ENCODE data around the gene ELF2.
A peak's percentile ranks its signal among the peaks of the same experiment; 100 is the strongest.
"Not testable (repeated sequence)": the region's sequence is repeated elsewhere in the genome, so short reads cannot be mapped to it uniquely, and the experiment has no call there.

The ELF2 gene

DNA sequence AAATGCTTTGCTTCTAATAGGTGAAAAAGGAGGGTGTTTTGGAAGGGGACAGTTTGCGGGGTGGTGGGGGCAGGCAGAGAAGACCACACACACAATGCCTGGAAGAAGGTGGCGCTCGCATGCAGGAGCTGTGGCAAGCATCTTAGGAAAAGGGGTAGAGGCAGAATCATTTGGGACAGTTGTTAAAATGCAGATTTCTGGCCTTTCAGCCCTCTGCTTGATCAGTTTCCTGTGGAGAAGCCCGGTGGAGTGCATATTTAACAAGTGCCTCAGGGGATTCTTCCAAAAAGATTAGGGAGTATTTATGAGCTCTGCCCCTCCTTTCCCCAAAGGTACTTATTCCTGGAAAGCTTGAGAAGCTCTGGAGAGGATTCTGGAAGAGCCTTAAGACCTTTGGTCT lies 156.6 kb downstream of the ELF2 start:
- DNase-seq (ENCODE audit: low read depth): no peak

DNA sequence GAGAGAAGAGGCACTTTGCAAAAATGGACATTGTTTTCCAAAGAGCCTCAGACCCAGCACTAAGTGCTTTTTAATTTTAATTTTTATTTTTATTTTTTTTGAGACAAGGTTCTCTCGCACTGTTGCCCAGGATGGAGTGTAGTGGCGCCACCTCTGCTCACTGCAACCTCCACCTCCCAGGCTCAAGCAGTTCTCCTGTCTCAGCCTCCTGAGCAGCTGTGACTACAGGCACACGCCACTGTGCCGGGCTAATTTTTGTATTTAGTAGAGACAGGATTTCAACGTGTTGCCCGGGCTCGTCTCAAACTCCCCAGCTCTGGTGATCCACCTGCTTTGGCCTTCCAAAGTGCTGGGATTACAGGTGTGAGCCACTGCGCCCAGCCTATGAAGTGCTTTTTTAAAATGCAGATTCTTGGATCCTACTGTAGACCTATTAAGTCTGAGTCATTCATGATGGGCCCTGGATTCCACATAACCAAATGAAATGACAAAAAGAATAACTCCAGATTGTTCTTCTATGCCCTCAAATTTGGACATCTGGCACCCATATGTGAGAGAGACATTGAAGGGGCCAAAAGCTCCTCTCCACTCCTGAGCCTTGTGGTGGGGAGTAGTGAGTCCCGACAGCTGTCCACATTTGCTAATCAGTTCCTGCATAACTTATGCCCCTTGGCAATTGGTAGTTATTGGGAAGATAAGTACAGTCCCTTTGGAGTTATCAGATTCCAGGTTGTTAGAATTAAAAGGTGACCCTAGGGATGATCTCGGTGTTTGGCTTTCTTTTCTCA lies 157.9 kb downstream of the ELF2 start:
- peak; percentile 47 for DNase-seq (ENCODE audit: low read depth)

DNA sequence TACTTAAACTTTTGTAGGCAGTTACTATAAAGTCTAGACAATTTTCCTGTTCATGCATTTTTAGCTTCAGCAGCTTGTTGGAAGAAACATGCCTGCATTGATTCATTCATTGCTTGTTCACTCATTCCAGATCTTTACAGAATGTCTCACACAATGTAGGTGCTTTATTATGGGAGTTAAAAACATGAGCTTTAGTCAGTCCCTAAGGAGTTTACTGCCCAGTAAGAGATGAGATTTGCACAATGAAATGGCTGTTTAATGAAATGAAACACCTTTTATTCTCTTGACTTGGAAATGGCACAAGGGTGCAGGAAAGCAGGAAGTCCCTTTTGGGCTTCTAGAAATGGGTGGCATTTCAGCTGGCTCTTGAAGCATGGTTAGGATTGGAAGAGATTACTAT lies 158.5 kb downstream of the ELF2 start:
- no peak for DNase-seq (ENCODE audit: low read depth)

DNA sequence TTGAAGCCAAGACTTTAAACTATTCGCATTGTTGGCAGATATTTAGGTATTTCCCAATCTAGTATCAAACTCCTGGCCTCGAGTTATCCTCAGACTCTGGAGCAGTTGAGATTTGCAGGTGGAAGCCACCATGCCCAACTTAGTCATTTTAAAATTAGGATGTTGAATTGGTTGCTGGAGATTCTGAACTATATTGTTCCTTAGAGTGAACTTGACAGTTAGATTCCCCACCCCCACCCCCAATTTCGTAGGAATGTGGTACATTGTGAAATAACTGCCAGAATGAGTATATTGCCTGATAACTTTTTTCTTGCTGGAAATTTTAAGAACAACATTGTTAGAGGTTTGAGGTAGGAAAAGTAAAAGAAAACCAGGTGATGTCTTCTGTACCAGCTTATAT lies 159.2 kb downstream of the ELF2 start:
- DNase-seq (ENCODE audit: low read depth): no peak

DNA sequence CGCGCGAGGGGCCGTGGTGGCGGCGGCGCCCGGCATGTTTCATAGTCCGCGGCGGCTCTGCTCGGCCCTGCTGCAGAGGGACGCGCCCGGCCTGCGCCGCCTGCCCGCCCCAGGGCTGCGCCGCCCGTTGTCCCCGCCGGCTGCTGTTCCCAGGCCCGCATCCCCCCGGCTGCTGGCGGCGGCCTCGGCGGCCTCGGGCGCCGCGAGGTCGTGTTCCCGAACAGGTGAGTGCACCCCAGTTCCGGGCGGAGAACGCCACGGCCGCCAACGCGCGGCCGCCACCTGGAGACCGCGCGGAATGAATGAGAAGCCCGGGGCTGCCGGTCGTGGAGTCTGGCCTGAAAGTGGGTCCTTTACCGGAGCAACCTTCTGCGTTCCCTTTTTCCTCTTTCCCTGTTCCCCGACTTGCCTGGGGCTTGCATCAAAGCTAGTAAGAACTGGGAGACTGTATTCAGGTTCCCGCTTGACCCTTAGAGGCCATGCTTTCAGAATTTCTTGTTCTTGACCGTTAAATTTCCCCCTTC lies 161.0 kb downstream of the ELF2 start:
- no peak for DNase-seq (ENCODE audit: low read depth)

GRCh38 chr4:139015269-139015947 lies 161.6 kb downstream of the ELF2 start, which contains the start of gene NOCT:
TSS of gene NOCT (plus strand) at chr4:139015781. CDS start at chr4:139015982, 201 bp downstream.
- DNase-seq (ENCODE audit: low read depth): peak; percentile 82

DNA sequence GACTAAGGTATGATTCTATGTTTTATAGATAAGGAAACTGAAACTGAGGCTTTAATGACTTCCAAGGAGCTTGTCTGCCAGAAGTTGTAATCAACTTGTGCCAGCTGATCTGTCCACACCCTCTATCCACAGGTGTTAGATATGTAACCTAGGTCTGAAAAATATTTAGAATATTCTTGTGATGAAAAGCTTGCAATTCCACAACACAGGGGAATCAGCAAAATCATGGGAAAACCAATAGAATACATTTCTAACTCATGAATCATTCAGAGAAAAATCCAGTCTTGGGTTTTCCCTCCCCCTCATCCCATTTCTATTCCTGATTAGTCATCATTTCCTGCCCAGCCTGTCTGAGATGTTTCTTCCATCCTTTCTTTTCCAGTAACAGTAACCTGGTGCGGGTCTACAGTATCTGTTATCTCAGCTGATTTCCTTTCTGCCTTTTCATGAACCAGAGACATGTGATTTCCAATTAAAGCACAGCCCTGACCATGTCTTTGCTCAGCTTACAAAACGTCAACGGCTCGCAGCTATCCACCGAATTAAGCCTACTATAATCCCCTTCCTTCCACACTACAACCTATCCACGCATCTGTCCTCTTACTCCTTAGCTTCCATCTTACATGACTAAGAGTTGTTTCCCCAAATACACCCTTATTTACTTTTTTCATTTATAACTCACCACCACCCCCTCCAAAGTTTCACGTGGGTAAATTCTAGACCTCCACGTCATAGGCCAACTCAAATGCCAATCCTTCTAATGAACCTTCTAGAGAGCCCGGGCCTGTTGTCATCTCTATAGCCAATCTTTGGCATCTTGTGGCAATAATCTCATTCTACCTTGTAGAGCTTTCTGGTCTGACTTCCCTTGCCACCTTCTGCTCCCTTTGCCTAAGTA lies 162.4 kb downstream of the ELF2 start:
- peak; percentile 57 for DNase-seq (ENCODE audit: low read depth)

DNA sequence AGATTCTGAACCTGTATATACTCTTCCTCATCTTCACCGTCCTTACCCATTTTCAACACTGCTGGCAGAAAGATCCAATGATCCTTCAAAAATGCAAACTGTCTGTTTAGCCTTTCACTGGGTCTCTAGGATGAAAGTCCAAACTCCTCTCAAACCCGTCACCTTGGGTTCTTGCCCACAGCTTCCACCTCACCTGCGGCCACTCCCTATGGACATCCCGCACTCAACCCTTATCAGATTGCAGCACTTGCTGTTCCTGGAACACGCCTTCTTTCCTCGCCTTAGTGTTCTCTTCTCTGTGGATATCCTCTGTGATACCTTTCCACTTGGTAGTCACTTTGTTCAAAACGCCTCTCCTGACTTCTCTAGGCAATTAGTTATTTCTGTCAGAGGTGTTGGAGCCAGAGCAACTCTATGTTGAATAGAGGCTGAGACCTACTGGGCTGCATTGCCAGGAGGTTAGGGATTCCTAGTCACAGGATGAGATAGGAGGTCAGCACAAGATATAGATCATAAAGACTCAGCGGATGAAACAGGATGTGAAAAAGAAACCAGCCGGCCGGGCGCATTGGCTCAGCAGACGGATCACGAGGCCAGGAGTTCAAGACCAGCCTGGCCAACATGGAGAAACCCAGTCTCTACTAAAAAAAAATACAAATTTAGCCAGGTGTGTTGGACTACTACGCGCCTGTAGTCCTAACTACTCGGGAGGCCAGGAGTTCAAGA lies 165.6 kb downstream of the ELF2 start:
- no peak for DNase-seq (ENCODE audit: low read depth)

- no peak for DNase-seq (ENCODE audit: low read depth)
Measured at GRCh38 chr4:139009702-139010101, 167.3 kb downstream of the ELF2 start.

- DNase-seq (ENCODE audit: low read depth): not testable (repeated sequence)
Measured at GRCh38 chr4:139008278-139008677, 168.7 kb downstream of the ELF2 start.

DNA sequence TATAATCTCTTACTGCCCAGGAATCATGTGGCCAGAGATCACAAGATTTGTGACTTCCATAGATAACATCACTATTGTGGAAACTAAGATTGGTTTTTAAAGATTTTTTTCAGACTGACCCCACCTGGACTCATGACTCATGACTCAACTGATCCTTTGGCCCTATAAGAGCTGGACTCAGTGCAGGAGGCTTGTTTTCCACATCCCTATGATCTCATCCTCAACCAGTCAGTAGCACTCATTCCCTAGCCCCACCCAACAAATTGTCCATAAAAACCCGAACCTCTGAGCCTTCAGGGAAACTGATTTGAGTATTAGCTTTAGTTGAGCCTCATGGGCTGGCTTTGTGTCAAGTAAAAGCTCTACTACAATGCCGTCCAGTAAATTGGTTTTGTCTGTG lies 169.4 kb downstream of the ELF2 start:
- no peak for DNase-seq (ENCODE audit: low read depth)

Measured in fibroblast of the conjunctiva (primary cell).